Superior temporal gyrus (tissue), 1 donor: ENCODE results near the gene SLC2A4.
"Not testable (repeated sequence)": the region's sequence is repeated elsewhere in the genome, so short reads cannot be mapped to it uniquely, and the experiment has no call there.

ENCODE experiments used
- DNase-seq: peaks from one replicate; pipeline ENCODE4 v3.0.0-alpha.2; 2016; ENCODE audit errors: extremely low spot score

The SLC2A4 gene

DNA sequence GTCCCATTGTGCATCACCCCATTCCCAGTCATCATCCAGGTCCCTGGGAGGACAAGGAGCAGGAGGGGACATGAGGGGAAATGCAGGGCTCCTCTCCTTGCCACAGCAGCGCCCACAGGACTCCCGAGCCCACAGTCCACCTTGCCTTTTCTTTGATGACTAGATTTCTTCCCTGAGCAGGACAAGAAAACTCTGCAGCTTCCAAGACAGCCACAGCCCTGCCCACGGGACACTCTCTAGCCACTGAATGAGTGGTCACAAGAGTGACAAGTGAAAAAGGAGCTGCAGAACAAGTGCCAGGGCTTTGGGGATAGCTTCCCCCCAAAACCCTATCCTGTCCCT, 42.9 kb downstream of the SLC2A4 start:
- DNase-seq = no peak

DNA sequence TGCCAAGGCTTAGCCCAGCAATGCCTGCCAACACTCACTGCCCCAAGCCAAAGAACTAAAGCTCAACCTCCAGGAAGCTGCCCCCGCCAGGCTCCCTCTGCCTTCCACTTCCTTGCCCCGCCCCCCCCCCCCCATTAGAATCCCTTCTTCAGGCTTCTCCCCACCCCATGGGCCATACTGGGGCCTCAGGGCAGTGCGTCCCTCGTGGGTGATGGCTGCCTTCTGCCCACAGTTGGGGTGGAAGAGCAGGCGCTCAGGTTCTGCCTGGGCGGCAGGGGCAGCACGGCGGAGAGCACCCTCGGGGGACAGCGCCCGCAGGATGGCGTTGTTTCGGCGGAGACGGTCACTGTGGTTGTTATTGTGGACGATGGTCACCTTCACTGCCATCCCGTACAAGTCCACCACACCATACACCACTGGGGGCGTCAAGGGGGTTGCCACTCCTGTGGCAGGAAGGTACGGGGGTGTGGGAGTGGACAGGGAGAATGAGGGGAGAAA, 43.6 kb downstream of the SLC2A4 start:
- DNase-seq = no peak

DNA sequence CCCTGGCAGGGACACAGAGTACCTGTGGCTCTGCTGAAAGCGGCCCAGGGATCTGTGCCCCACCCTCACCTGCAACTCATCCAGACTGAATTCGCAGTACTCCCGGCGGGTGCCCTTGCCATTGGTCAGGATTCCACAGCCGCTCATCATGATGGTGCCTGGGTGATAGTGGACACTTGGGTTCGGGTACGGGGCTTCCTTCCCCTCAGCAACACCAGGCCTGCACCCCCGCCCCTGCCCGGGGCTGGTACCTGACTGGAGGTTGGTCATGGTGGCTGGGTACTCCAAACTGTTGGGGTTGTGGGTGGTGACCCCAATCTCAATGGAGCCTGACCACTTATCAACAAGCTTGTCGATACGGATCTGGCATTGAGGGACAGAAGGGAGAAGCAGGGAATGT, 44.7 kb downstream of the SLC2A4 start:
- DNase-seq = no peak

DNA sequence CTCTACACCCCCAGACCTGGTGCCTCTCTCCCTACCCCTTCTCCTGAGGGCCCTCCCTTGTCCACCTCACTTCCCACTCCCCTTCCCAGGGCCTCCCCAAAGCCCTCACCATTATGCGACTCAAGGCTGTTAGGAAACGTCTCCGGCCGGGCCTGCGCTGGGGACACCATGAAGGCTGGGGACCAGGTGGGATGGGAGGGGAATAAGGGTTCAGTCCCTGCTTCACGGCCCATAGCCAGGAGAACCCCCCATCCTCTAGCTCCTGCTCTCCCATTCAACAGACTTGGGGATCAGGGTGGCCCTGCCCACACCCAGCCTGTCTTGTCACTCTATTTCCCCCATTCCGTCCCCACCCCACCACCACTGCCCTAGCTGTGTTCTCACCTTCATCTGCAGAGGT, 45.5 kb downstream of the SLC2A4 start:
- no peak for DNase-seq

DNA sequence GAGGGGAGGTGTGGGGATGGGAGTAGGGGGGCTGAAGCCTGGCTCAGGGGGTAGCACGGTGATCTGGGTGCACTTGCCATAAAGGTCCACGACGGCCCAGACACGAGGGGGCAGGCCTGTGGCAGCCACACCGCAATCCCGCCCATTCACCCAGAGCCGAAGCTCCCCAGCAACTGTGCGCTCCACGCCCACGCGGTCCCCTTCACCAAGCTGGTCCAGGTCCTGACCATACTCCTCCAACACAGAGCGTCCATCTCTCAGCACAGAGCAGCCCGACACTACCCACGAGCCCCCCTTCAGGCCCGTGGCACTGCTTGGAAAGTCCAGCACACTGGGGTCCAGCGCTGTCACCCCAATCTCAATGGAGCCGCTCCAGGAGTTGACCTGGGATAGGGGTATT, 46.0 kb downstream of the SLC2A4 start:
- DNase-seq = no peak

DNA sequence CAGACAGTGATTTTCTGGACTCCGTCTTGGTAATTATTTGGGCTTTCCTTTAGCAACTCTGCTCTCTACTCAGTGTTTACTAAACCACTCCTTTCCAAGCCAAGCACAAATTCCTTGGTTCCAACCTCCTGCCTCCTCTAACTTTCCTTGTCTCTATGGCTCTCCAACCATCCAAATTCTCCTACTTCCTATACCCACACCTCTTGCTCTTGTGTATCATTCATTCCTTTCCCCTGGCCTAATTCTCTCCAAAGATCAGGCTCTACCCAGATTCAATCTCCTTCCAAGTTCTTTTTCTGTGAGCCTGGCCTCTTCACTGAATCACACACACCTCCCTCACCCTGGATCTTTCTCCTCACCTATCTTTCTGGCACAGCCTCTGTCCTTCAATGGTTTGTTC, 46.5 kb downstream of the SLC2A4 start:
- no peak for DNase-seq

DNA sequence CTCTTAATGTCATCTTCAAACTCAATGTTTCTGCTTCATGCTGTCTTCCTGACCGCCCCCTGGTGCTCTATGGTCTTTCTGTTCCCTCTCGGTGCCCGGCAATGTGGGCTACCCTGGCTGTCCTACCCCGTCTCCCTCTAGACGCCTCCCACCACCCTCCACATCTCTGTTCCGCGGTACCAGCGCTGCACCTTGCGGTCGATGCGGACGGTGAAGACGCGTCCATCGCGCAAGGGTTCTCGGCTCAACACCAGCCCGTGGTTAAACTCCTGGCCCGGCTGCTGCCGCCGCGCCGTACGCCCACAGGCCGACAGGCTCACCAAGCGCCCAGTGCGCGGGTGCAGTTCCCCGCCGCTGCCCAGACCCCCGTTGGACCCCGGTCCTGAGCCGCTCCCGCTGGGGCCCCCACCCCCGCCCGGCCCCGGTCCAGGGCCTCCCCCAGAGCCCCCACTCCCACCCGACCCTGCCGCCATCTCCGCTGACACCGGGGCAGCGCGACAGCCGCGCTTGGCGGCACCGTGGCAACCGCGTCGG, 47.4 kb downstream of the SLC2A4 start, which contains the start of gene NEURL4:
TSS of gene NEURL4 (minus strand) at position 496 of the 534 bp plus-strand sequence. CDS start at position 473, 23 bp downstream.
- DNase-seq = peak; percentile 10

DNA sequence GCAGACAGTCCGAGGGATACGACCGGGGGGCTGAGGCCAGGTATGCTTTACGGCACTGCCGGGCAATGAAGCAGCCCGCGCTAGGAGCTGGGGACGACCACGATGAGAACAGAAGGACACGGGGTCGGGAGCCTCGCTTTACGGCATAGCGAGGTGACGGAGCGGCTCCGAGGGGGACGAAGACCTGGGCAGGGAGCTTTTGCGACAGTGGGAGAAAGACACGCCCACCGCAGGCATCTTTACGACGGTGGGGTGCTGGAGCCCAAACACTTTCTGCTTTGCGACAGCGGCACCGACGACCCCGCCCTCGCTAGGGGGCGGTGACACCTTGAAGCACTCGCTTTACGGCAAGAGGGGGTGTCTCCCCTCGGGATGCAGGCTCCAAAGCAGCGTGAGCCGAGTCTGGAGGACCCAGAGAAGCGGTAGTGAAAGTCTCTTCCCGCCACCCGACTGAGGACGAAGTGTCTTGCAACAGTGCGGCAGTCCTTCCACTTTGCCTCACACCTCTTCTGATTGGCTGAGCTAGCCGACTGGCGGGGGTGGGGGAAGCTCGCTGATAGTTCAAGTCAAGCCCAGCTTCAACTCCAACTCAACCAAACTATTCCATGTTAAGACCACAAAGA, 48.0 kb downstream of the SLC2A4 start:
- DNase-seq = peak; percentile 99

DNA sequence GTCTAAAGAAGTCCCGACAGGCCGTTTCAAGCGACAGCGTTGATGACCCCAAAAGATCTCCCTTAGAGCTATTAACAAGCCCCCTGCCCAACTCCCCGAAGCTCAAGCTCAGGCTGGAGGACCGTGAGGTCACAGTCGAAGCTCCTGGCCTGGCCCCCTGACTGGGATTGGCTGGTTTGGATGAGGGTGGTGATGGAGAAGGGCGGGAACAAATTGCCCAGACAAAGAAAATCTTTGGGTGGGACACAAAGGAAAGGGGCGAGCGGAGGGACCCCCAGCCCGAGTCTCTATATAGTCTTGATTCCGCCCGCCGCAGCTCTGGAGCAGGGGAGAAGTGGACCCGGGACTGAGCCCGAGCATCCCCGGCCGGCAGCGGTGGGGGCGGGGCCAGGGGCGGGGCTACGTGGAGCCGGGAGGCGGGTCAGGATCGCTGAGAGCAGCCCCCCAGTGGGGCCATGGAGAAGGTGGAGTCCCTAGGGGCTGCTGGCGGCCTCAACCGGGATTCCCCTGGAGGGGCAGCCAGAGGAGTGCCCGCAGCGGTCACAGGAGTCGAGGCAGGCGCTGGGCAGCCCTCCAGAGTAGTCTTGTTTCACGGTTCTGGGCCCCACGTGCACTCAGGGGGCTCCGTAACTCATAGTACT, 48.6 kb downstream of the SLC2A4 start:
- no peak for DNase-seq

DNA sequence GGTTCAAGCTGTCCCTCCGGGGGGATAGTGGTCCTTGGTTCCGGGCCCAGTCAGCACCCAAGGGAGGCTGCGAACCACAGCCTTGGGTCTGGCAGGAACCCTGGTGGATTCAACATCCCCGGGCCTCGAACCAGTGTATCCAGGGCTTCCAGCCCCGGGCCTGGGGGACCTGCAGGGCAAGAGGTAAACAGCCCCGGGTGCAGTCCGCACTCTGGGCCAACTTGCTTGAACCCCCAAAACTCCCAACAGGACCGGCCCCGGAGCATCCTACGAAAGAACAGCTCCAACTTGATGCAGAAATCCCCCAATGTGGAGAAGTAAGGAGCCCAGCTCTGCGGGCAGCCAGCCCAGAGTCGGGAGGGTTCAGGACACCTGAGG, 49.1 kb downstream of the SLC2A4 start:
- no peak for DNase-seq

DNA sequence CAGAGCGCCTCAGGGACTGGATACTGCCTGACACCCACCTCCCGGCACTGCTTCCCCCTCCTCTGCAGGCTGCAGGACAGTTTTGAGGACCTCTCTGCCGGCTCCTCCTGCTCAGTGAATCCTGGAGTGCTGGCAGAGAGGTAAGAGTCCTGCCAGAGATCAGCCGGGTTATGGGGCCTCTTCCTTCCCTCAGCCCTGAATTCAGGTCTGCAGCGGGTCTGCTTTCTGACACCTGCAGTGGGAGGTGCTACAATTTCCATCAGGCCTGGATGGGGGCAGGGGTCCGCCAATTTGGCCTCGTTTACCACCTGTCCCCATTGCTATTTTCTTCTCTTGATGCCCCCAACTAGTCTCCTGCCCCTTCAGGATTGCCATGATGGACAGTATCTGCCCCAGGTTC, 50.6 kb downstream of the SLC2A4 start:
- DNase-seq = no peak

DNA sequence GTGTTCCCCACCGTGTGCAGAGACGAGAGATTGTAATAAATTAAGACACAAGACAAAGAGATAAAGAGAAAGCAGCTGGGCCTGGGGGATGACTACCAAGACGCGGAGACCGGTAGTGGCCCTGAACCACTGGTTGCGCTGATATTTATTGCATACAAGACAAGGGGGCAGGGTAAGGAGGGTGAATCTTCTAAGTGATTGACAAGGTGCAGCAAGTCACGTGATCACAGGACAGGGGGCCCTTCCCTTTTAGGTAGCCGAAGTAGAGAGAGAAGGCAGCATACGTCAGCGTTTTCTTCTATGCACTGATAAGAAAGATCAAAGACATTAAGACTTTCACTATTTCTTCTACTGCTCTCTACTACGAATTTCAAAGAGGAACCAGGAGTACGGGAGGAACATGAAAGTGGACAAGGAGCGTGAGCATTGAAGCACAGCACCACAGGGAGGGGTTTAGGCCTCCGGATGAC, 51.1 kb downstream of the SLC2A4 start:
- not testable (repeated sequence) for DNase-seq

DNA sequence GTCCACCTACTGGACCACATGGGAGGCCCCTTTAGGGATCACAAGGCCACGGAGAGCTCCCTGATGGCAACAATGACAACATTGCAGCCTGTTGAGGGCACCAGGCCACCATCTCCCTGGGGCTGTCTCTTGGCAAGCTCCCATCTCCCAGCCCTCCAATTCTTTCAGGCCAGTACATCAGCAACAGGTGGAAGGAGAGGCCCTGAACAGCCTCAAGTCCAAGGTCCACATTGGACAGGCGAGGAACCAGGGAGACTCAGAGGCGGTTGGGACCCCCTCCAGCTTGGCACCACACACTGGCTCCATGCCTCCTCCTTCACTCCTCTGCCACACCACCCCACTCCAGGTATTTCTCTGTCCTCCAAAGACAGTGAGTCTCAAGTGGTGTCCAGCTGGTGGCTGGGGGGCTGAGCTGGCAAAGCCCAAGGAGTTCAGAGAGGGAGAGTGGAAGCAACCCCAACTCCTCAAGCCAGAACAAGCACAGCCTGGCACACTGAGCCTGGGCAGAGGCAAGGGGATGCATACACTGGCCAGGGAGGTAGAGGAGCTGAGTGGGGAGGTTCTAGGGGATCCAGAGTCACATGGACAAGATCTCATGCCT, 53.5 kb downstream of the SLC2A4 start:
- no peak for DNase-seq

DNA sequence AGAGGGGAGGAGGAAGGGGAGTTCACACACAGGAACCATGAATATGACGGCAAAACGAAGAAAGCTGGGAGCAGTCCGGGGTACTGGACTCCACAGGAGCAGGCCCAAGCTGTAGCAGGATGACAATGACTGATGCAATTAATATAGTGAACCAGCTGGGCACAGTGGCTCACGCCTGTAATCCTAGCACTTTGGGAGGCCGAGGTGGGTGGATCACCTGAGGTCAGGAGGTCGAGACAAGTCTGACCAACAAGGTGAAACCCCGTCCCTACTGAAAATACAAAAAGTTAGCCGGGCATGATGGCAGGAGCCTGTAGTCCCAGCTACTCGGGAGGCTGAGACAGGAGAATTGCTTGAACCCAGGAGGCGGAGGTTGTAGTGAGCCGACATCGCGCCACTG, 54.2 kb downstream of the SLC2A4 start:
- DNase-seq = not testable (repeated sequence)

DNA sequence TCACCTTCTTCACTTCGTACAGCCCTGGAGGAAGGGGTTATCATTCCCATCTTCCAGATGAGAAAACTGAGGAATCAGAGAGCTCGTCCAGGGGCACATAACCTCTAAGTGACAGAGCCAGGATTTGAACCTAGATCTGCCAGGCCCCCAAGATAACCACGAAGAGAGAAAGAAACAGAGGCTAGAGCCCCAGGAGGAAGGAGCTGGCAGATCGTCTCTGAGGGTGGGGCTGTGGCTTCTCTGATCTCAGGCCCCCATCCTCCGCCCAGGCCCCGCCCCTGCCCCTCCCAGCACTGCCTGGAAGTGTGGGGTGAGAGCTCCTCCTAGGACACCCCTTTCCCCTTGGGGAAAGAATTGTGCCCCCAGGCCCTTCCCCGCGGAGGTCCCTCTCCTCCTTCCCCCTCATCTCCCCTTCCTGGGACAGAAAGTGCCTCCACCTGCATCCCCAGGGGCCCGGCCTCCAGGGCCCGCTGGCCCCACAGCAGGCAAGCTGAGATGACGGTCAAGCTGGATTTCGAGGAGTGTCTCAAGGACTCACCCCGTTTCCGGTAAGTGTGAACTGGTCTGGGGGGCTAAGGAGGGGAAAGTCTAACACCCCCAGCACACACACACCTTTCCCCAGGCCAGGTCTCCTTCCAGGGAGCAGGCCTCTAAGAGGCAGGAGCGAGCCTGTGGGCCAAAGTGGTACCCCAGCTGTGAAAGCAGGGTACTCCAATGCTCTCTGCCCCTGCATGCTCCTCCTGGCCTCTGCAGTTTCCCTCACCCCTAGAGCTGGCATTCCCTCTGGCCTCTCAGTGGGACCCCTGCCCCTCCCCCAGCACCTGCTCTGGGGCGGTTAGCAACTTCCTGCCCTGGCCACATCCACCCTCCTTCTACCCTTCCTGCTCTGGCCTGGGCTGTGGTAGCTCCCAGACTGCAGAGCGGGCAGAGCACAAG, 55.0 kb downstream of the SLC2A4 start, which contains the start of gene ACAP1:
TSS of gene ACAP1 (plus strand) at position 290 of the 936 bp plus-strand sequence. CDS start at position 496, 206 bp downstream.
- no peak for DNase-seq

DNA sequence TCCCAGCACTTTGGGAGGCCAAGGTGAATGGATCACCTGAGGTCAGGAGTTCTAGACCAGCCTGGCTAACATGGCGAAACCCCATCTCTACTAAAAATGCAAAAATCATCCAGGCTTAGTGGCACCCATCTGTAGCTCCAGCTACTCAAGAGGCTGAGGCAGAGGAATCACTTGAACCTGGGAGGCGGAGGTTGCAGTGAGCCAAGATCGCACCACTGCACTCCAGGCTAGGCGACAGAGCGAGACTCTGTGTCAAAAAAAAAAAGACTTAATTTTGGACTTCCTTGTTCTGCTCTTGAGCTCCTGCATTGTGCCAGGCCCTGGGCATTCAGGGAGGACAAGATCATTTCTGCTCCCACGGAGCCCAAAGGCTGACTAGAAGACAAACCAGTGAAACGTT, 56.1 kb downstream of the SLC2A4 start:
- DNase-seq = not testable (repeated sequence)
